ENCODE measurements around the gene ETV4. TPM values are rescaled to one million over a fixed set of nuclear protein-coding genes. Genes with fewer than 3 reads are reported as not detected.

Gene ETV4
- total RNA-seq, 1 donor from 2014 or later: not detected

DNA sequence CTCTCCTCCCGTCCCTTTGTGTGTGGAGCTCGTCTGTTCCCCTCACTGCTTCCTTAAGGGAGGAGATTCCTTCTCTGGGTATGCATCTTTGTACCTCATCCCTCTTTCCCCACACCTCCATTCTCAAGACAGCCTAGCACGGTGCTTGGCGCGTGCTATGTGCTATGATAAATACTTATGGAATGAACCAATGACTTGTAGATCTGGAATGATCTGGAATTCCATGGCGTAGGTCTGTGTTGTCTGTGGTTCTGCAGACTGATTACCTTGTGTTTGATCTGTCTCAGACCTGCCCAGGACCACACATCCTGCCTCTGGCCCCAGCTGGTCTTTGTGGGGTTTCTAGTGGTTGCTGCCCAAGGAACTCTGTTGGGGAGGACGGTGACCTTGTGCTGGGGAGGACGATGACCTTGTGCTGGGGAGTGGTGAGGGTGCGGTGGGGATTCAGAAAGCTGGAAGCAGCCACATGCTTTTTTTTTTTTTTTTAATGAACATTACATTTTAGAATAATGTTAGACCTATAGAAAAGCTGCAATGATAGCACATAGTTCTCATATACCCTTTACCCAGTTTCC lies 33.5 kb upstream of the ETV4 start:
- TF ChIP-seq, protein P1, sequence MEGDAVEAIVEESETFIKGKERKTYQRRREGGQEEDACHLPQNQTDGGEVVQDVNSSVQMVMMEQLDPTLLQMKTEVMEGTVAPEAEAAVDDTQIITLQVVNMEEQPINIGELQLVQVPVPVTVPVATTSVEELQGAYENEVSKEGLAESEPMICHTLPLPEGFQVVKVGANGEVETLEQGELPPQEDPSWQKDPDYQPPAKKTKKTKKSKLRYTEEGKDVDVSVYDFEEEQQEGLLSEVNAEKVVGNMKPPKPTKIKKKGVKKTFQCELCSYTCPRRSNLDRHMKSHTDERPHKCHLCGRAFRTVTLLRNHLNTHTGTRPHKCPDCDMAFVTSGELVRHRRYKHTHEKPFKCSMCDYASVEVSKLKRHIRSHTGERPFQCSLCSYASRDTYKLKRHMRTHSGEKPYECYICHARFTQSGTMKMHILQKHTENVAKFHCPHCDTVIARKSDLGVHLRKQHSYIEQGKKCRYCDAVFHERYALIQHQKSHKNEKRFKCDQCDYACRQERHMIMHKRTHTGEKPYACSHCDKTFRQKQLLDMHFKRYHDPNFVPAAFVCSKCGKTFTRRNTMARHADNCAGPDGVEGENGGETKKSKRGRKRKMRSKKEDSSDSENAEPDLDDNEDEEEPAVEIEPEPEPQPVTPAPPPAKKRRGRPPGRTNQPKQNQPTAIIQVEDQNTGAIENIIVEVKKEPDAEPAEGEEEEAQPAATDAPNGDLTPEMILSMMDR (IDR thresholded peaks at IDR 0.05): no peak
- Histone ChIP-seq H3K27ac (no peak overlapping the region), H3K36me3 (no peaks in the 10 kb centered on the region), H3K4me1 (peaks cover 0 to 16% of the 10 kb centered on the region in 2 donors), H3K27me3 (no peaks in the 10 kb centered on the region), H3K4me3 (no peak overlapping the region), H3K9me3 (no peaks in the 10 kb centered on the region)
- intact Hi-C loops (cut with DNase I): loop anchor here (5.0 kb wide), 1 partner anchor 178 kb away; the partner anchor contains the start of gene SOST
- DNase-seq (ENCODE audit: low spot score in 2 of 2): no peak

DNA sequence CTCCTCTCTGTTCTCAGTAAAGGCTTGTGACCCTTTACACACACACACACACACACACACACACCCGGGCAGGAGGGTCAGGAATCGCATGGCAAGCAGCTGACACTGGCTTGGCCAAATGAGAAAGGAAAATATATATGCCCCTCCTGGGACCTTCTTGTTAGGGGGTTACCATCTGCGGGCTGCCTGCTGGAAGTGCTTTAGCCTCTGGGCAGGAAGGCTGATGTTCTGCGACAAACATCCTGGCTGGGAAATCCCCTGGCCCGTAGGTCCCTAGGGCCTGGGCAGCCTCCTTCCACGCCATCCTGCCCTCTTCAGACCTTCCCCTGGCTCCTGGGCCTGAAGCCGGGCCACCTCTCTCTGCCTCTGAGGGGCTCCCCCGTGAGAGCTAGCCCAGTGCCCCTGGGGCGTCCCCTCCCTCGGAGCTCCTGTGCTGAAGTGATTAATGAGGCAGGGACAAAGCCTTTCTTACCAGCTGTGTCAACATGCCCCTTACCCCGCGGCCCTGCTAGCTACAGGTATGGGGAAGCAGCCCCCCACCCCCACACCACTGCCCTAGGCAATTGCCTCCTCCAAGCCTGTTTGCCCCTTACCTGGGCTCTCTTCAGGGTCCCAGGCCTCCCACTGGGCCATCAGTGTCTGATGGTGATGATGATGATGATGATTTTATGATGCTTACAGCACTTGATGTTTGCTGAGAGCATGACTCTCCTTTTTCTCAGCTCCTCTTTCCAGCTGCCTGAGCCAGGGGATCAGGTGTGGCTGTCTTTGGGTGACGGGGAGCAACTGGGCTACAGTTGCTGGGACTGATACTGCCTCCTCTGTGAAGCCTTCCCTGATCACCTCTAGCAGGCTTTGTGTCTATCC lies 32.8 kb upstream of the ETV4 start:
- intact Hi-C loops (cut with DNase I): loop anchor here (5.0 kb wide), 1 partner anchor 178 kb away; the partner anchor contains the start of gene SOST
- no peak for DNase-seq (ENCODE audit: low spot score in 2 of 2)
- Histone ChIP-seq H3K9me3 (no peaks in the 10 kb centered on the region), H3K4me1 (peaks cover 0 to 16% of the 10 kb centered on the region in 2 donors), H3K4me3 (no peak overlapping the region), H3K36me3 (no peaks in the 10 kb centered on the region), H3K27me3 (no peaks in the 10 kb centered on the region), H3K27ac (peak overlapping the region in 1 of 2 donors; percentile 52)
- TF ChIP-seq, protein P1 (IDR thresholded peaks at IDR 0.05): no peak

DNA sequence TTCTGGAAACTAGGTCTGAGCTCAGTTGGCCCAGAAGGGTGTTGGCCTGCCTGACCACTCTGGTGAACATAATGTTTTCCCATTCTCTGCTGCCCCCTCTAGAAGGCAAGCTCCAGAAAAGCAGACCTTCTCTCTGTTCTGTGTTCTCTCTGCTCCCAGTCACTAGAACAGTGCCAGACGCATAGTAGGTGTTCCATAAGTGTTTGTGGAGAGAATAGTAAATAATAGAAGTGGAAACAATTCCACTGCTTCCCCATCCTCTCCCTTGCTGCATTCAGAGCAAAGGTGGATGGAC lies 32.2 kb upstream of the ETV4 start:
- intact Hi-C loops (cut with DNase I): loop anchor here (5.0 kb wide), 1 partner anchor 179 kb away; the partner anchor contains the start of gene SOST
- H3K36me3 ChIP-seq: no peaks in the 10 kb centered on the region
- no peak overlapping the region for H3K4me3 ChIP-seq
- no peaks in the 10 kb centered on the region for H3K27me3 ChIP-seq
- no peak for DNase-seq (ENCODE audit: low spot score in 2 of 2)
- TF ChIP-seq, protein P1 (IDR thresholded peaks at IDR 0.05): no peak
- peak overlapping the region in 1 of 2 donors; percentile 52 for H3K27ac ChIP-seq
- H3K9me3 ChIP-seq: no peaks in the 10 kb centered on the region
- H3K4me1 ChIP-seq: peaks cover 0 to 16% of the 10 kb centered on the region in 2 donors

DNA sequence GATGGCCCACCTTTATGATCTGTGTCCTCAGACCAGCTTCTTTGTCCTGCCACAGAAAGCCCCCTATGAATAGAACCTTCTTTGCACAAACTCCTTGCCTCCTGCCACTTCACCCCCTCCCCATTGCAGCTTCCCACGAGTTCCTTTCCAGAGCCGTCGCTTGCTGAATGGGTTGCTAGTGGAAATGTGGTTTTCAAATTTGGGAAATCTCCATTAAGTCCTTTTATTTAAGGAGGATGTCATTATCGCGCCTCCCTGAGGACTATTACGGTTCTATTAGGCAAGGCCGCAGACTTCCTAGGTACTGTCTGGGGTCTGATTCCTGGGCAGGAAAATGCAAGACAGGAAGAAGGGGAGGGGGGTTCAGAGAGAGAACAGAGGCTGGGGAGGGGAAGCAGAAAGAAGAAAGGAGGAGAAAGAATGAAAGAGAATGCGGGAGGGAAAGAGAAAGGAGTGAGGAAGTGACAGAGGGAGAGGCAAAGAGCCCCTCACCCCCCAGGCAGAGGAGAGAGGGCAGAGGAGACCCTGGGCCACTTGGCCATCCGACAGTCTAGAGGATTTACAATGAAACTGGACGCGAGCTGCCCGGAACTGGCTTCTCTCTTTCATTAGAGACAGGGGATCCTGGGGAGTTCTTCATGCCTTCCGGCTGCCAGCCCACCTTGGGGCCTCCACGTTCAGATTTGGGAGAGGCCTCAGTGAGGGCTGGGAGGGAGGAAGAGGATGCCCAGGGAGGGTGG lies 31.7 kb upstream of the ETV4 start:
- no peak for DNase-seq (ENCODE audit: low spot score in 2 of 2)
- Histone ChIP-seq H3K36me3 (no peaks in the 10 kb centered on the region), H3K4me1 (peaks cover 0 to 16% of the 10 kb centered on the region in 2 donors), H3K27ac (peak overlapping the region in 1 of 2 donors; percentile 52), H3K27me3 (no peaks in the 10 kb centered on the region), H3K4me3 (no peak overlapping the region), H3K9me3 (no peaks in the 10 kb centered on the region)
- intact Hi-C loops (cut with DNase I): loop anchor here (5.0 kb wide), 1 partner anchor 179 kb away; the partner anchor contains the start of gene SOST
- TF ChIP-seq, protein P1 (IDR thresholded peaks at IDR 0.05): no peak

DNA sequence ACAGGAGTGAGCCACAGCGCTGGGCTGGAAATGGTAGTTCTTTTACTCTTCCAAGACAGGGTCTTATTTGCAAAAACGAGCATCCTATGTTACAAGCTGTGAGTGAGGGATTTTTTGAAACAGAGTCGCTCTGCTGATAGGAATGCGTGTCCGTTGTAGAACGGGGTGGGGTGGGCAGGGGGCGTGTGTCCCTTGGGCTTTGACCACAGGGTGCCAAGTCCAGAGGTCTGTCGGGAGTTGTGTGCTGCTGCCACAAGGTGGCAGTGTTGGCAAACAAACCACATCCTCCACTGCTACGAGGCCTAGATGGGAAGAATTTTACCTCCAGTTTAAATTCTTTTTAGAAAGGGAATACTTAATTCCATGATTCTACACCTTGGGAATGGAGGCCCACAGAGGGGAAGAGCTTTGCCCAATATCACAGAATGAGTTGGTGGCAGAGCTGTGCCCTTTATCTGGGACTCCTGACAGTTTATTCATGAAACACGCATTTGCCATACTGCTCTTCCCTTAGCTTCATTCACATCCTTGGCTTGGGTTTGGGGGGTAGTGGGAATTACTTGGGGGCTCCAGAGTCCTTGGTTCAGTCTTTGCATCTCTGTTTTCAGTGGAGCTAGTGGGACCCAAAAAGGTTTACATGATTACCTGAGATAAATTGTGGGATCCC lies 30.6 kb upstream of the ETV4 start:
- DNase-seq (ENCODE audit: low spot score in 2 of 2): peak in 1 of 2 donors; percentile 75
- Histone ChIP-seq H3K4me3 (no peak overlapping the region), H3K9me3 (no peaks in the 10 kb centered on the region), H3K36me3 (no peaks in the 10 kb centered on the region), H3K27me3 (no peaks in the 10 kb centered on the region), H3K4me1 (peaks cover 0 to 15% of the 10 kb centered on the region in 2 donors), H3K27ac (no peak overlapping the region)
- TF ChIP-seq, protein P1 (IDR thresholded peaks at IDR 0.05): peak; percentile 90 to 94 (median 93)
- intact Hi-C loops (cut with DNase I): loop anchor here (1.0 to 5.0 kb wide), 2 partner anchors 97 to 181 kb away; partner anchors contain the start of gene SOST
